HT-29 (cell line): ENCODE measurements around the gene IGF2. TPM values are rescaled to one million over a fixed set of nuclear protein-coding genes. Genes with fewer than 3 reads are reported as not detected.

ENCODE experiments used
- DNase-seq: peaks from one replicate; pipeline ENCODE4 v3.0.0-alpha.2; 2015; ENCODE audit warnings: low spot score
- total RNA-seq: library from RNA; depleted of rRNA; stranded (reverse); fragments of >200 nt; shearing (Covaris generic); gene quantifications from 2 replicates; pipeline ENCODE4 v1.2.3, GENCODE V29; 2014

The IGF2 gene
- total RNA-seq, 1 experiment from 2014 or later: 11.4 TPM

GRCh38 chr11:2104524-2105440 is 34.4 kb downstream of the IGF2 start:
- DNase-seq: no peak

GRCh38 chr11:2103668-2104523 is 35.3 kb downstream of the IGF2 start:
- no peak for DNase-seq

GRCh38 chr11:2102883-2103213 is 36.3 kb downstream of the IGF2 start:
- DNase-seq: no peak

GRCh38 chr11:2102132-2102882 is 36.9 kb downstream of the IGF2 start:
- DNase-seq: peak; percentile 74

- no peak for DNase-seq
Observed at GRCh38 chr11:2101171-2101675, 38.0 kb downstream of the IGF2 start.

GRCh38 chr11:2100361-2101170 is 38.6 kb downstream of the IGF2 start:
- DNase-seq: peak; percentile 72

- peak; percentile 94 for DNase-seq
Observed at GRCh38 chr11:2099516-2100349, 39.5 kb downstream of the IGF2 start.

- DNase-seq: no peak
Observed at GRCh38 chr11:2098691-2099515, 40.3 kb downstream of the IGF2 start.

- no peak for DNase-seq
Observed at GRCh38 chr11:2097998-2098690, 41.0 kb downstream of the IGF2 start.

GRCh38 chr11:2097356-2097997 is 41.7 kb downstream of the IGF2 start:
- peak; percentile 91 for DNase-seq

GRCh38 chr11:2096919-2097301 is 42.3 kb downstream of the IGF2 start:
- DNase-seq: no peak

GRCh38 chr11:2096011-2096918 is 42.9 kb downstream of the IGF2 start:
- no peak for DNase-seq

GRCh38 chr11:2095542-2095941 is 43.6 kb downstream of the IGF2 start:
- no peak for DNase-seq

- DNase-seq: no peak
Observed at GRCh38 chr11:2095198-2095520, 44.0 kb downstream of the IGF2 start.

- no peak for DNase-seq
Observed at GRCh38 chr11:2094354-2095197, 44.6 kb downstream of the IGF2 start.
